Measurements from ENCODE around the gene MXD3. TPM values are rescaled to one million over a fixed set of nuclear protein-coding genes. Genes with fewer than 3 reads are reported as not detected.
"Not testable (repeated sequence)": the region's sequence is repeated elsewhere in the genome, so short reads cannot be mapped to it uniquely, and the experiment has no call there.

The MXD3 gene
- polyA plus RNA-seq, 4 donors, result 10.9 to 24.6 (median 16.3) TPM

DNA sequence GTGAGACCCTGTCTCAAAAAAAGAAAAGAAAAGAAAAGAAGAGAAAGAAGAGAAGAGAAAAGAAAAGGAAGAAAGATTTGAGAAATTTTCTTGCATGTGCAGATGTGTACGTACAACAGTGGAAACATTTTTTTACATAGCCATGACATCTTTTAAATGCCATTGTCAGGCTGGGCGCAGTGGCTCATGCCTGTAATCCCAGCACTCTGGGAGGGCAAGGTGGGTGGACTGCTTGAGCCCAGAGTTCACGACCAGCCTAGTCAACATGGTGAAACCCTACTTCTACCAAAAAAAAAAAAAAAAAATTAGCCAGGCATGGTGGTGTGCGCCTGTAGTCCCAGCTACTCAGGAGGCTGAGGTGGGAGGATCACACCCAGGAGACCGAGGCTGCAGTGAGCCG is 33.2 kb upstream of the MXD3 start:
- no peak for DNase-seq (ENCODE audit: low read depth in 4 of 4, low spot score in 3 of 4)

DNA sequence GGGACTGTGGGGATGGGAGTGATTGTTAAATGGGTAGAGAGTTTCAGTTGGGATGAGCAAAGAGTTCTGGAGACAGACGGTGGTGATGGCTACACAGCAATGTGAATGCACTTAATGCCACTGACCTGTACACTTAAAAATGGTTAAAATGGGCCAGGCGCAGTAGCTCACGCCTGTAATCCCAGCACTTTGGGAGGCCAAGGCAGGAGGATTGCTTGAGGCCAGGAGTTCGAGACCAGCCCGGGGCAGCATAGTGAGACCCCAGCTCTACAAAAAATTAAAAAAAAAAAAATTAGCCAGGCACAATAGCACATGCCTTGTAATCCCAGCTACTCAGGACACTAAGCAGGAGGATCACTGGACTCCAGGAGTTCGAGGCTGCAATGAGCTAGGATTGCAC is 32.1 kb upstream of the MXD3 start:
- DNase-seq (ENCODE audit: low read depth in 4 of 4, low spot score in 3 of 4), result no peak

DNA sequence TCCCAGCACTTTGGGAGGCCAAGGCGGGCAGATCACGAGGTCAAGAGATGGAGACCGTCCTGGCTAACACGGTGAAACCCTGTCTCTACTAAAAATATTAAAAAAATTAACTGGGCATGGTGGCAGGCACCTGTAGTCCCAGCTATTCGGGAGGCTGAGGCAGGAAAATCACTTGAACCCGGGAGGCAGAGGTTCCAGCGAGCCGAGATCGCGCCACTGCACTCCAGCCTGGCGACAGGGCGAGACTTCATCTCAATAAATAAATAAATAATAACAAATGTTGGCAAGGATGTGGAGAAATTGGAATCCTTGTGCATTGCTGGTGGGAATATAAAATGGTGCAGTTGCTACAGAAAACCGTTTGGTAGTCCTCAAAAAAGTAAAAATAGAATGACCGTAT is 31.3 kb upstream of the MXD3 start:
- not testable (repeated sequence) for DNase-seq (ENCODE audit: low read depth in 4 of 4, low spot score in 3 of 4)

DNA sequence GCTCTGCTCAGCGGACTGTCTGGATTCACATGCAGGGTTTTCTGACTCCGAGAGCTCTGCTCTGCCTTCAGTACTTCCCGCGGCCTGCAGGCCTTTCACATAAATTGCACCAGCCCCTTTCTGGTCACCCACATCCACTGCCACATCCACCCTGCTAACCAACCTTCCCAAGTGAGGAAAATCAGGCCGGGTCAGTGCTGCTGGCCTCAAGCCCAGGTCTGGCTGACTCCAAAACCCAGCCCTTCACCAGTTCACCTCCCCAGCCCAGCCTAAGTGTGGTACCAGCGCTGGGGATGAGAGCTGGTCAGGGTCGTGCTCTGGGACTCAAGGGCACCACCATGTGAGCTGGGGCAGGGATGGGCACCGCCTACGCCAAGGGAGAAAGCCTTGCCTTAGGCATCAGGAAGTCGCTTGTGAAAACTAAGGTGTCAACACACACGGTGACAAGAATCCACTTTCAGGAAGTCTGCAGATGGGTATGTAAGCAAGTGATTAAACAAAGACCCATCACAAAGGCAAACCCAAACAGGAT is 27.5 kb upstream of the MXD3 start:
- no peak for DNase-seq (ENCODE audit: low read depth in 4 of 4, low spot score in 3 of 4)

DNA sequence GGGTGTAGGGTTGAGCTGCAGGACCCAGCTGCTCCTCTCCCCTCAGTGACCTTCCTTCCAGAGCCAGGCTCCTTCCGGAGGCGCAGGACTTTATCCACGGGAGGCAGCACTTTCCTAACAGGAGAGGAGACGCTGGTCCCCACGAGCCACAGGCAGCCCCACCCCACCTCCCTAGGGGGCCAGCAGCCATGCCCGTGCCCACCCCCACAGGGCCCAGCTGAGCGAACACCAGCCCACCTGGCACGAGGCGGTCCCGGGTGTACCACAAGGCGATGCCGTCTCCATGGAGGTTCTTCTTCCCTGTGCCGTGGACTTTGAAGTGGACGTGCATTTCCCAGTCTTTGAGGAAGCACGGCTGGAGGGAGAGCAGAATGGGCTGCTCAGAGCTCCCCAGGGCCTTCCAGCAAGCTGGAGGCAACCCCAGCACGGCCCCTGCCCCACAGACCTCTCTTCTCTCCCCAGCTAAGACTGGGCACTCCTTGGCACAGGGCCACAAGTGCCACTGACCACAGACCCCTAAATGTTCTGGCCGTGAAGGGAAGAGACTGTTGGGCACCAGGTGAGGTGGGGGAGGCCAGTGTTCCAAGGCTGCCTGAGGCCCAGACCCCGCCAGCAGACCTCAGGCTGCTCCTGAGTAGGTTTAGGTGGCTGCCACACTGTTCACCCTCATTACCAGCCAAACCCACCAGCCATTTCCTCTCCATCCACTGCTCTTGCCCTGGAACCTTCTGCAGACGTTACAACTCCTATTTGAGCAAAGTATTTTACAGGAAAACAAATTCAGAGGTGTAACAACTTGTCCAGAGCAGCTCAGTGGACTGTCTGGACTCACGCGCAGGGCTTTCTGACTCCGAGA is 26.8 kb upstream of the MXD3 start:
- no peak for DNase-seq (ENCODE audit: low read depth in 4 of 4, low spot score in 3 of 4)

DNA sequence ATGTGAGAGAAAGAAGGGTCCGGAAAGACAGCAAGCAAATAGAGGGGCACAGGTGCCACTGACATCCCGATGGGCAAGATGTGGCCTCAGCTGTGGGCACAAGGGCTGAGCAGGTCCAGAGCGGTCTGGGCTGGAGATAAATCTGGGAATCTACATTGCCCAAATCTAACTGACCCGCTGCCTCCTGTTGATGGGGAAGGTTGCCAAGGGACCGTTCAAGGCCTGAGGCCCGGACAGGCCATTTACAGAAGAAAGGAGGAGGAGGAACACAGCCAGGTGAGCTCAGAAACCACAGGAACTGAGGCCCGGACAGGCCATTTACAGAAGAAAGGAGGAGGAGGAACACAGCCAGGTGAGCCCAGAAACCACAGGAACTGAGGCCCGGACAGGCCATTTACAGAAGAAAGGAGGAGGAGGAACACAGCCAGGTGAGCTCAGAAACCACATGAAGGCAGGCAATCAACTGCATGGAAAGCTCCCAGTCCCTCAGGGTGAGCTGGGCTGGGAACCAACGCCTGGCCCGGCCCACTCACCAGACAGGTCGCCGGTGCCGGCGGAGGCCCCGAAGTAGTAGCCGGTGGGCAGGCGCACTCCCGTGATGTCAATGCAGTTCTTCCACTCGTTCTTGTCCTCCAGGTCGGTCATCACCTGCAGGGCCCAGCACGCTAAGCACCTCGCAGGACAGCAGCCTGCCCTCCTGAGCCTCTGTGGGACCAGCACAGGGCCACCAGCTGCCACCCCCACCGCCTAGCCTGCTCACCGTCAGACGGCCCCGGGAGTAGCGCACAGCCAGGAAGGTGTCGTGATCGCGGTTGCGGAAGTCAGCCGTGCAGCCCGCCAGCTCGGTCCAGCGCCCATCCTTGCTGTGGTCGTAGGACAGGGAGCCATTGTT is 25.2 kb upstream of the MXD3 start:
- DNase-seq (ENCODE audit: low read depth in 4 of 4, low spot score in 3 of 4), result no peak

DNA sequence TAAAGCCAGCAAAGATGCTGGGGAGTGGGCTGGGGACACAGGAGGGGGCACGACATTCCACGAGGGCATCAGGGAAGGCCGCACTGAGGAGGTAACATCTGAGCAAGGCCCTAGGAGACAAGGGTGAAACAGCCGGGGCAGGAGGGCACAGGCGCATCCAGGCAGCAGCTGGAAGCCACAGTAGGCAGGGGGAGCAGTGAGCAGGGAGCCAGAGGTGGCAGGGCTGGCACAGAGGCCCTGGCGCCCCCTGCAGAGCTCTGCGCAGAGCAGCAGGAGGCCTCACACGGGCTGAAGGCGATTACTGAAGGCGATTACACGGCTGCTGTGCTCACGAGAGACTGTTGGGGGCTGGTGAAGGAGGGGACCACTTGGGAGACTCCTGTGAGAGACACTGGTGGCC is 24.4 kb upstream of the MXD3 start:
- no peak for DNase-seq (ENCODE audit: low read depth in 4 of 4, low spot score in 3 of 4)

DNA sequence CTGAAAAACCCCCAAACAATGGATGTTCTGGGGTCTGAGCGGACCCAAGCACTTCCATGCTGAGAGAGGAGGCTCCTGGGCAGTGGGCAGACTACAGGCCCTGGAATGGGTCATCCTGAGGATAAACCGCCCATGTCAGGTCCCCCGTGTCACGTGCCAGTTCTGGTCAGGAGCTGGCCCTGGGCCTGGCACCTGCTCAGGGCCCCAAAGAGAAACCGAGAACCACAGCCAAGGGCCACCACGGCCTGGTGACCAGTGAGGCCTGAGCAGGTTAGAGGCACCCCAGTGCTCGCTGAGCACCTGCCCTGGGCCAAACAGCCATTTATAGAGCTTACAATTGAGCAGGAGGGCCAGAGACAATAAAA is 24.0 kb upstream of the MXD3 start:
- DNase-seq (ENCODE audit: low read depth in 4 of 4, low spot score in 3 of 4), result no peak

DNA sequence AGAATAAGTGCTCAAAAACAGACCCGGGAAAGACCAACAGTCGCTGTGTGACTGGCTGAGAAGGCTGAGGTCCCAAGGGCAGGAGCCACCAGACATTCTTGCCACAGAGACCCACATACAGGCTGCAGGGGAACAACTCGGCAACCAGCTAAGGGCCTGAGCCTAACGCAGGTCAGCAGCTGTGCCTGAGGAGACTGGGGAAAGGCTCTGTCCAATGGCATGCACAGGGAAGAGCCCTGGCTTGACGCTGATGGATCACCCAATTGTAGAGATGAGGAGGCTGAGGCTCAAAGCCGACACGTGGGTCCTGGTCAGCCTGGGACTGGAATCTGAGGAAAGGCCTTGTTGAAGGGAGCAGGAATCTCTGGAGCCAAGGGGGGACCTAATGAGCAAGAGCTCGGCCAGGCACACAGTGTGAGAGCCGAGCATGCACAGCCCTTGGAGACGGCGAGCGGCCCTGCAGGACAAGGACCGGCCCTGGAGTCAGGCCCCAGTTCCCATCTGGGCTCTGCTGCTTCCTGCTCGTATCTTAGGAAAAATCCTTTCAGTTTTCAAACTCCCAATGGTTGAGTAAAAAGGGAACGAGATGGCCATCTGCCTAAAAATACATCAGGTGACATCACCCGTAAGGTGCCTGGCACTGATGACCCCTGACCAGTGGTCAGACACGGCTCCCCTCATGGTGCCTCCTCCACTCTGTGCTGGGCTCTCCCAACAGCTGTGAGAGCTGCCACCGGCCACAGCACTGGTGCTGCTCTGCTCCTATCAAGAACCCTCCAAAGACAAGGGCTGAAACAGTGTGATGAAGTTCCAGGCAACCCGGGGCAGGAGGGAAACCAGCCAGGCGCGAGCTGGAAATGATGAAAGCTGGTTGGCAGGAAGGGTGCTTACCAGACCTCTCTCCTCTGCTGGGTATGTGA is 23.3 kb upstream of the MXD3 start:
- no peak for DNase-seq (ENCODE audit: low read depth in 4 of 4, low spot score in 3 of 4)

DNA sequence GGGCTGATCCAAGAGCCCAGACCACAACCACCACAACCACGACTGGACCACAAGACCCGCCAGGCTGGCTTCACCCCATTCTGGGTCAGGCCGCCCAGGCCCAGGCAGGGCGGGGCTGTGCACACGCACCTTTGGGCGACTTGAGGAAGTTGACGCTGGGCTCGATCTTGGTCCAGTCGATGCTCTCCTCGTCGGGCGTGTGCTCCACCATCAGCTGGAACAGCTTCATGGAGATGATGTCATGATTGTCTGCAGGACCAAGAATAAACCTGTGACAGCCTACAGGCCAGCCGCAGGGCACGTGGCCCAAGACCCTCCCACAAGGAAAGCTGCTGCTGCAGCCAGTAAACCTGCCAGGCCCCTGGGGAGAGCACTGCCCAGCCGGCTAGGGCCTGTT is 22.5 kb upstream of the MXD3 start:
- DNase-seq (ENCODE audit: low read depth in 4 of 4, low spot score in 3 of 4), result no peak

DNA sequence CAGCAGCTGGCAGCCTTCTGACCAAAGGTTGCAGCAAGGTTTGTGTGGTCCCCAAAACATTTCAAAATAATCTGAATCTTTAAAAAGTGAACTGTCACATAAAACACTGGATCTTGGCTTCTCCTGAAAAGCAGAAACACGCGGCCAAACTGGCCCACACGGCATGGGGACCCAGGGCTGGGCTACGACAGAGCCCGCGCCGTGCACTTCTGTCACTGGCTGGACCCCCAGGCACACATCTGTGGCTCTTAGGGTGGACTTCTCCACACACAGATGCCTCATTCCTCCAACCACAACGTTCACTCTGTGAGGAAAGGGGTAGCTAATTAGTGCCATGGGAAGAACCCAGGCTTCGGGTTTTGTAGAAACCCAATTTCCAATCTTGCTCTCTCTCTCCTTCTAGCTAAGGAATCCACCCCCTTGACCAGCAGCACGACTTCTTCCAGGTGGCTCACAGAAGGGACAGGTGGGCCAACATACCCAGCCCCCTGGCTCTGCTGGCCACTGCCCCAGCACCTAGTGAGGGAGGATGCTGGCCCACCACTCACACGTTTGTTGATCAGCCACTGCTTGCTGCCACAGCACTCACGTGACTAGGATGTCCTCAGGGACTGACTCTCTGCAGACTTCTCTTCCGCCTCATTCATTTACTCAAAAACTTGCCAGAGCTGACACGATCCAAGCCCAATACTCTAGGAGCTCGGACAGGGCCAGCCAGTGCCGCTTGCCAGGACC is 21.9 kb upstream of the MXD3 start:
- DNase-seq (ENCODE audit: low read depth in 4 of 4, low spot score in 3 of 4), result no peak

DNA sequence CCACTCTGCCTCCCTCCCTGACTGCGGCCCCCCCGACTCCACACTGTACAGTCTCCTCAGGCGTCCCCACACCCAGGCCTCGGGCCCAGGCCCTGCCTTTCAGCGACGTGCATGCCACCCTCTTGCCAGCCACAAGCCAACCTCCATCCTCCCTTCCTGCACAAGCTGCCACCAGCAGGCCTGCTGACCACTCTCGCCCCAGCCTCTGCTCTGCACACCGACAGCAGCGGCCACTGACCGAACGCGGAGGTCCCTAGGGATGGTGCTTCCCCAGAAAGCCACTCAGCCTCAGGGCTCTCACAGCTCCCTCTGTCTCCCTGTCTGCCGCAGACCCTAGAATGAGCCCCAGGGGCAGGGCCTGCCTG is 21.2 kb upstream of the MXD3 start:
- DNase-seq (ENCODE audit: low read depth in 4 of 4, low spot score in 3 of 4), result no peak

DNA sequence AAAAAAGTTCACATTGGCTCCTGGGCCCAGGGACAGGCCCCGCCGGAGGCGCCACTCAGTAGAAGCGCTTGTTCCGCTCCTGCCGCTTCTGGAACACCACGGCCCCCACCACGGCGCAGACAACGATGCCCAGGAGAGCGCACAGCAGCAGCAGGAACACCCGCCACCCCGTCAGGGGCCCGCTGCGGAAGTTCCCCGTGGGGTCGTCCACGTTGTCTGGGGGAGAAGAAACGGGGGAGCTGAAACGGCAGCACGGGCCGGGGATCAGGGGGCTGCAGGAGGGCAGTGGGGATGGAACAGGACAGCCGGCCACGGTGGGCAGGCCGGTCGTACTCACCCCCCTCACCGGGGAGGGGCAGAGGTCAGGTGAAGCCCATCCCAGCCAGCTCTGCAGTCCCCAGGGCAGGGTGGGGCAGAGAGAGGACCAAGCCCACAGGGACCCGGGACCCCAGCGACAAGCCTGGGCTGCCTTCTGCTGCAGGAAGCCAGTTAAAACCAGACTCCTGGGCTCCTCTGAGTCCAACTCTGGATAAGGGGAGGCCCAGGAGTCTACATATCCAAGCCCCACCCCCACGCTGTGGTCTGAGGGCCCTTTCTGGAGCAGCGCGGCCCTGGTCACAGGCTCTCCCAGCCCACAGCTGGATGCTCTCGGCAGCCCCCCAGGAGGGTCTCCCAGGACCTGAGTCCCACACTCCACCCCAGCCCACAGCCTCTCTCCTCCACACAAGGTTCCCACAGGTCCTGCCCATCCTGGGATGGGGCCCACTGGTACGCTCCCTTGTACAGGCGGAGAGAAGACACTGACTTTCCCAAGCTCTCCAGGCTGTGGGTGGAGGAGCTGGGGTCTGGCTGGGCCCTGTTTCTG is 20.6 kb upstream of the MXD3 start:
- DNase-seq (ENCODE audit: low read depth in 4 of 4, low spot score in 3 of 4), result no peak

DNA sequence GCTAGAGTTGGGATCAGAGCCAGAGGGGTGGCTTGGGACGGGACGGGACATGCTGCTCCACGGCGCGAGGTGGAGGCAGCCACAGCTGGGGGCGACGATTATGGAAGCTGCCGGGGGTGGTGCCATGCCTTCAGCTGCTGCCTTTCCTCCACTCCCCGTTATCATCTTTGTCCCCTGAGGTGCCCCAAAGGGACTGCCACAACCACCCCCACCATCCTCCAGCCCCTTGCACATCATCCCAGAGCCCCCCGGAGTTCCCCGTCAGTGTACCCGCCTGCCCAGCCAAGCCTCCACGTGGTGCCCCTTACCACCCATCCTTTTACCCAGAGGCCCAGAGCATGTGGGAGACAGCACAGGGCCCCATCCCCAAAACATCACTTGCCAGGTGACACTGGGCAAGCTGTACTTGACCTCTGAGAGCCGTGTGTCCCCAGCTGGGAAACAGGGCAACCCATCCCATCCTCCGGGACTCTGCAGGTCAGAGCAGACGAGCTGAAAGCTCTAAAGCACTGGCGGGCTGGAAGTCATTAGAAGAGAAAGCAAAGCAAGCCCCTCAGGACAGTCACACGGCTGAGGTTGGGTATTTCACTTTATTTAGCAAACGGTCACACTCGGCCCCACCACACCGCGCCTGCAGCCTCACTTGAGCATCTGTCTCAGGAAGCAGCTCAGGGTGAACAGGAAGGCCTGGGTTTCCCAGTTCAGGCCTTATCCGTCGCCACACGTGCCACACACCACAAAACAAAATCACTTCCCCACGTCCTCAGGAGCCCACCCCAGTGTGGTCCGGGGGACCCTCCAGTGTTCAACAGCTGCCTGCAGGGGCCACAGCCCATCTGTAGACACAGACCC is 19.5 kb upstream of the MXD3 start:
- DNase-seq (ENCODE audit: low read depth in 4 of 4, low spot score in 3 of 4), result no peak

DNA sequence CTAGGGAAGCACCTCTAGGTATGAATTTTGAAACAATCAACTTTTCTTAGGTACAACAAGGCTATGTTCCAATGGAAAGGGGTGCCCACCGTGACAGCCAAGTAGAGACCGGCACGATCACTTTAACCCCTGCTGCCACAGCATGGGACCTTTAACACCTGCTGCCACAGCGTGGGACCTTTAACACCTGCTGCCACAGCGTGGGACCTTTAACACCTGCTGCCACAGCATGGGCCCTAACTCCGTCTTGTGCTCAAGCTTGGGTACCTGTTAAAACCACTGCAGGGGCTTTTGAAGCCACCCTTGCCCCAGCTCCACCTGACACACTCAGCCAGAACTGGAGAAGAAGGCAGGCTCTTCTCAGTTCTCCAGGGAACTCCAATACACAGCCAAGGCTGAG is 18.2 kb upstream of the MXD3 start:
- no peak for DNase-seq (ENCODE audit: low read depth in 4 of 4, low spot score in 3 of 4)

DNA sequence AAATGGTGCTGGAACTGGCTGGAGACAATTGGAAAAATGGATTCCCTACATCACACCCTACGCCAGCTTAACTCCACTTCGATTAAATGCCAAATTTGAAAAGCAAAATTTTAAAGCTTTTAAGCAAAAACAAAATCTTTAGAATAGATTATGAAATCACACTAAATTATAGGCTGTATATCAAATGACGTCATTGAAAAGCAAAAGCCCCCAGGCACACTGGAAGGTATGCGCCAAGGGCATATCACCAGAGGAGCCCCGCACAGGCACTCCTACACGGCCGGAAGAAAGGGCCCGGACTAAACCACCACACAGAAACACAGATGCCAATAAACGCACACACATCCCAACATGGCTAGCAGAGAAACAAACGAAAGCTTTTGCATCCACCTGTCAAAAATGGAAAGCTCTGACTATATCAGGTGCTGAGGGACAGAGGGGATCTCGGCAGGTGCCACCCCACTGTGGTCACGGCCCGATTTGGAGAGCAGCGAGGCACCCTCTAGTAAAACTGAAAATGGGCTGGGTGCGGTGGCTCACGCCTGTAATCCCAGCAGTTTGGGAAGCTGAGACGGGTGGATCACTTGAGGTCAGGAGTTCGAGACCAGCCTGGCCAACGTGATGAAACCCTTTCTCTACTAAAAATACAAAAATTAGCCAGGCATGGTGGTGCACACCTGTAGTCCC is 17.0 kb upstream of the MXD3 start:
- DNase-seq (ENCODE audit: low read depth in 4 of 4, low spot score in 3 of 4), result no peak
